ENCODE data around the gene SUCLA2.
"Not testable (repeated sequence)": the region's sequence is repeated elsewhere in the genome, so short reads cannot be mapped to it uniquely, and the experiment has no call there.

SUCLA2 gene

GRCh38 chr13:48006396-48006795 lies 5.3 kb upstream of the SUCLA2 start:
- TF ChIP-seq MYC (IDR thresholded peaks at IDR 0.05; ENCODE audit: low read depth, low read length) (no peak), POLR2A (IDR thresholded peaks at IDR 0.05; ENCODE audit: extremely low read depth, insufficient read length) (no peak), CTCF (IDR thresholded peaks at IDR 0.05; ENCODE audit: low read depth, low read length) (no peak), MAX (IDR thresholded peaks at IDR 0.05; ENCODE audit: low read depth, low read length) (no peak)
- no peak for DNase-seq (ENCODE audit: low read depth)
- H3K4me3 ChIP-seq (ENCODE audit: low read depth, low read length), result no peak overlapping the region

DNA sequence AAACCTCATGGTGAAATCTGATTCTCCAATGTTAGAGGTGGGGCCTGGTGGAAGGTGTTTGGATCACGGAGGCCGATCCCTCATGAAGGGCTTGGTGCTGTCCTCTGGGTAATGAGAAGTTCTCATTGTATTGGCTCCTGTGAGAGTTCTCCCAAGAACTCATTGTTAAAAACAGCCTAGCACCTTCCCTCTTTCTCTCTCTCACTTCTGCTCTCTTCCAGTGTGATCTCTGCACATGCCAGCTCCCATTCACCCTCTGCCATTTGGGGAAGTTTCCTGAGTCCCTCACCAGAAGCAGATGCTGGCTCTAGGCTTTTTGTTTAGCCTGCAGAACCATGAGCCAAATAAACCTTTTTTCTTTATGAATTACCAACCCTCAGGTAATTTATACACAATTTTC lies 3.1 kb upstream of the SUCLA2 start:
- peak; percentile 31 for DNase-seq (ENCODE audit: low read depth)
- H3K4me3 ChIP-seq (ENCODE audit: low read depth, low read length), result no peak overlapping the region
- TF ChIP-seq CTCF (IDR thresholded peaks at IDR 0.05; ENCODE audit: low read depth, low read length) (no peak), MAX (IDR thresholded peaks at IDR 0.05; ENCODE audit: low read depth, low read length) (no peak), POLR2A (IDR thresholded peaks at IDR 0.05; ENCODE audit: extremely low read depth, insufficient read length) (no peak), MYC (IDR thresholded peaks at IDR 0.05; ENCODE audit: low read depth, low read length) (no peak)

DNA sequence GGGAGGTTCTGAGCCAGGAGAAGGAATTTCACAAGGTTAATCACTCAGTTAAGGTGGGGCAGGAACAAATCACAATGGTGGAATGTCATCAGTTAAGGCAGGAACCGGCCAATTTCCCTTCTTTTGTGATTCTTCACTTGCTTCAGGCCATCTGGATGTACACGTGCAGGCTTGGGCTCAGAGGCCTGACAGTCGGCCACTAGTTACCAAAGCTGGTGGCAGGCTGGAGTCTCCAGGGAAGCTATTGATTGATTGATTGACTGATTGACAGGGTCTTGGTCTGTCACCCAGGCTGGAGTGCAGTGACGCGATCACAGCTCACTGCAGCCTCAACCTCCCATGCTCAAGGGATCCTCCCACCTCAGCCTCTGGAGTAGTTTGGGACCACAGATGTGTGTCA lies 926 bp upstream of the SUCLA2 start:
- not testable (repeated sequence) for H3K4me3 ChIP-seq (ENCODE audit: low read depth, low read length); DNase-seq (ENCODE audit: low read depth)

DNA sequence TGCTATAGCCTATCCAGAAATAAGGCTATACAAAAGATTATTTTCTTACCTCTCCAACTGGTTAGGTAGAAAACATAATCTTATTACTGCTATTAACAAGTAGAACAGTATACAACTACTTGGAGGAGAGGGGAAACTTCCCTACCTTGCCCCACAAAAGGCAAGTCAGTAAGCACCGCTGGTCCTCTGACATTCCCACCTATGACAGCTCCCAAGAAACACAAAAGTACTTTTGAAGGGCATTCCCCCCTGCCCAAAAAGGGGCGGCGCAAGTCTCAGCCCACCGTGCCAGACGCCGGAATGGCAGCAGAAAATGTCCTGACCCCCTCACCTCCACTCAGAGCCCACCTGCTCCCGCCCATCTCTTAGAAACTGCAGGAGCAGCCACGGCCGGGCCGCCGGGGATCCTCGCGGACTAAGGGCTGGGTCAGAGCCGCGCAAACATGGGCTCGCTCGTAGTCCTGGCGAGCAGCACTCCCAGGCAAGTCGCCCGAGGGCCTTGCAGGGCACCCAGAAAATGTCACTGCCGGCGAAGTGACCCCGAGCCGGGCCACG lies 437 bp downstream of the SUCLA2 start:
- DNase-seq (ENCODE audit: low read depth), result no peak
- peak overlapping the region; percentile 97 for H3K4me3 ChIP-seq (ENCODE audit: low read depth, low read length)
- TF ChIP-seq MYC (IDR thresholded peaks at IDR 0.05; ENCODE audit: low read depth, low read length), result no peak
- TF ChIP-seq POLR2A (IDR thresholded peaks at IDR 0.05; ENCODE audit: extremely low read depth, insufficient read length), result no peak
- no peak for TF ChIP-seq MAX (IDR thresholded peaks at IDR 0.05; ENCODE audit: low read depth, low read length)
- no peak for TF ChIP-seq CTCF (IDR thresholded peaks at IDR 0.05; ENCODE audit: low read depth, low read length)

- DNase-seq (ENCODE audit: low read depth), result no peak
- no peak for TF ChIP-seq POLR2A (IDR thresholded peaks at IDR 0.05; ENCODE audit: extremely low read depth, insufficient read length)
- no peak for TF ChIP-seq CTCF (IDR thresholded peaks at IDR 0.05; ENCODE audit: low read depth, low read length)
- TF ChIP-seq MYC (IDR thresholded peaks at IDR 0.05; ENCODE audit: low read depth, low read length), result no peak
- no peak for TF ChIP-seq MAX (IDR thresholded peaks at IDR 0.05; ENCODE audit: low read depth, low read length)
- H3K4me3 ChIP-seq (ENCODE audit: low read depth, low read length), result peak overlapping the region; percentile 97
These were observed 1.1 kb downstream of the SUCLA2 start for GRCh38 chr13:47999973-48000372.

DNA sequence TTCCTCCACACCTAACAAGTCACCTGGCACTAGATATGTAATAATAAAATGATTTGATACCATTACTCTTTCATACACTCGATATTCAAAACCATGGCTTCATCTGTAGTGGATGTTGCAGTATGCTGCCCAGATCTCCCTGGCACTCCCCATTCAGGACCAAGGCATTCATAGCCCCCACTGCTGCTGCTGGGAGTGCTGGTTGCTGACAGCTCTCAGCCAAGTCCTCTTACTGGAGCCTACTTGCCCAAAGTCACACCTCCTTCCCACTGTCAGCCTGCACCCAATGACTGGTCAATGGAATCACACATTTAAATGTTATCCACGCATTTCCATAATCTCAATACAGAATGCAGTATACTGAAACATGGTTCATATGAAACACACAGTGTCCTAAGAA lies 3.7 kb downstream of the SUCLA2 start:
- no peak for DNase-seq (ENCODE audit: low read depth)
- no peak overlapping the region for H3K4me3 ChIP-seq (ENCODE audit: low read depth, low read length)
- no peak for TF ChIP-seq CTCF (IDR thresholded peaks at IDR 0.05; ENCODE audit: low read depth, low read length)
- no peak for TF ChIP-seq MAX (IDR thresholded peaks at IDR 0.05; ENCODE audit: low read depth, low read length)
- no peak for TF ChIP-seq POLR2A (IDR thresholded peaks at IDR 0.05; ENCODE audit: extremely low read depth, insufficient read length)
- TF ChIP-seq MYC (IDR thresholded peaks at IDR 0.05; ENCODE audit: low read depth, low read length), result no peak

All from NB4 (cell line).